ENCODE data around the gene LRRC1. TPM values are rescaled to one million over a fixed set of nuclear protein-coding genes. Genes with fewer than 3 reads are reported as not detected.

Gene LRRC1
- total and polyA plus RNA-seq, 2 of the 13 experiments (the other 11 are each of a cell fraction or from before 2014, with no cell fraction given) = 15.6 to 27.7 TPM

DNA sequence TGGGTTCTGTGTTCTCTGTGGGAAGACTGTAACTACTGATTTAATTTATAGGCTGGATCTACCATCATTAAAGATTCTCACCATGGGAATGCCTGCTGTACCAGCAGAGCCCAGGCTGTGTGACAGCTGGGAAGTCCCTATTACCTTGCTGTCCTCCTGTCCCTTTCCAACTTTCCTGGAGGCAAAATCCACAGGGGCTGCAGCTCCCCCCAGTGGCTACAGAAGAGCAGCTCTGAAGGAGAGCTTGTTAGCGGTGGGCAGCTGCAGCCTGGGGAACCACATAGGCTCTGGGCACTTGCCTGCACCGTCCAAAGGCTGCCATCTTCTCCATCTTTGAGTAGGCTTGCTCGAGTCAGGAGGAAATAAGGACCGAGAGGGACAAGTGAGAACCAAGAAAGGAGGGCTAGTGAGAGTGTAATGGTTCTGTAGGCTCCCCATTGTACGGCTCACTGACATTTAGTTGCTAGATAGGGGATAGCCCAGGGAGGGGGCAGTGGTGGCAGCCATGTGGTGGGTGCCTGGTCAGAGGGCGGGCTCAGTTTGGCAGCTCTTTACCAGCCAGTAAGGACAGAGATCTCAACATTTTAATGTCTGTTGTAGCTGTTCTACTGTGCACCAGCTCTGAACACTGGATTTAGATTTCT is 161.4 kb downstream of the LRRC1 start (continued):
- TF ChIP-seq SUZ12 (IDR thresholded peaks at IDR 0.05; ENCODE audit: low read depth, low read length) (no peak), RFX5 (IDR thresholded peaks at IDR 0.05; ENCODE audit: low read depth, low read length) (no peak), ZNF564 (CRISPR knock-in tag; IDR thresholded peaks at IDR 0.05) (no peak), ZNF644 (CRISPR knock-in tag; IDR thresholded peaks at IDR 0.05; ENCODE audit: low read depth) (peak; percentile 31; the same call in 1 of the 2 replicates), FOXA3 (CRISPR knock-in tag; IDR thresholded peaks at IDR 0.05) (peak; percentile 34; the same call in 1 of the 2 replicates), ZNF101 (CRISPR knock-in tag; IDR thresholded peaks at IDR 0.05; ENCODE audit: borderline replicate concordance, low read depth) (no peak), ZNF598 (CRISPR knock-in tag; IDR thresholded peaks at IDR 0.05; ENCODE audit: borderline replicate concordance) (peak; percentile 84; the same call in 1 of the 2 replicates), ZNF335 (CRISPR knock-in tag; IDR thresholded peaks at IDR 0.05) (0 out of 2 replicates have a peak, but pooled peaks have one; percentile 26), ZFP41 (CRISPR knock-in tag; IDR thresholded peaks at IDR 0.05; ENCODE audit: borderline replicate concordance) (no peak), POLR2A (IDR thresholded peaks at IDR 0.05; ENCODE audit: insufficient read depth in 1 of 2, low read depth in 2 of 2, low read length in 2 of 2) (no peak), IRF2 (CRISPR knock-in tag; IDR thresholded peaks at IDR 0.05) (peak; percentile 68), POLR2AphosphoS2 (IDR thresholded peaks at IDR 0.05; ENCODE audit: low read depth, low read length) (no peak), ZNF501 (CRISPR knock-in tag; IDR thresholded peaks at IDR 0.05) (peak; percentile 68; the same call in 1 of the 2 replicates), ZNF510 (CRISPR knock-in tag; IDR thresholded peaks at IDR 0.05; ENCODE audit: low read depth) (no peak), NCOR1 (IDR thresholded peaks at IDR 0.05; ENCODE audit: borderline replicate concordance, low read length) (no peak)
- TF ChIP-seq, protein P1, sequence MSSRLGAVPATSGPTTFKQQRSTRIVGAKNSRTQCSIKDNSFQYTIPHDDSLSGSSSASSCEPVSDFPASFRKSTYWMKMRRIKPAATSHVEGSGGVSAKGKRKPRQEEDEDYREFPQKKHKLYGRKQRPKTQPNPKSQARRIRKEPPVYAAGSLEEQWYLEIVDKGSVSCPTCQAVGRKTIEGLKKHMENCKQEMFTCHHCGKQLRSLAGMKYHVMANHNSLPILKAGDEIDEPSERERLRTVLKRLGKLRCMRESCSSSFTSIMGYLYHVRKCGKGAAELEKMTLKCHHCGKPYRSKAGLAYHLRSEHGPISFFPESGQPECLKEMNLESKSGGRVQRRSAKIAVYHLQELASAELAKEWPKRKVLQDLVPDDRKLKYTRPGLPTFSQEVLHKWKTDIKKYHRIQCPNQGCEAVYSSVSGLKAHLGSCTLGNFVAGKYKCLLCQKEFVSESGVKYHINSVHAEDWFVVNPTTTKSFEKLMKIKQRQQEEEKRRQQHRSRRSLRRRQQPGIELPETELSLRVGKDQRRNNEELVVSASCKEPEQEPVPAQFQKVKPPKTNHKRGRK (CRISPR knock-in tag; IDR thresholded peaks at IDR 0.05) = no peak
- TF ChIP-seq, protein P2, sequence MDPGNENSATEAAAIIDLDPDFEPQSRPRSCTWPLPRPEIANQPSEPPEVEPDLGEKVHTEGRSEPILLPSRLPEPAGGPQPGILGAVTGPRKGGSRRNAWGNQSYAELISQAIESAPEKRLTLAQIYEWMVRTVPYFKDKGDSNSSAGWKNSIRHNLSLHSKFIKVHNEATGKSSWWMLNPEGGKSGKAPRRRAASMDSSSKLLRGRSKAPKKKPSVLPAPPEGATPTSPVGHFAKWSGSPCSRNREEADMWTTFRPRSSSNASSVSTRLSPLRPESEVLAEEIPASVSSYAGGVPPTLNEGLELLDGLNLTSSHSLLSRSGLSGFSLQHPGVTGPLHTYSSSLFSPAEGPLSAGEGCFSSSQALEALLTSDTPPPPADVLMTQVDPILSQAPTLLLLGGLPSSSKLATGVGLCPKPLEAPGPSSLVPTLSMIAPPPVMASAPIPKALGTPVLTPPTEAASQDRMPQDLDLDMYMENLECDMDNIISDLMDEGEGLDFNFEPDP (CRISPR knock-in tag; conservative IDR thresholded peaks at IDR 0.05) = 0 out of 2 replicates have a peak, but pooled peaks have one; percentile 87
- TF ChIP-seq, protein P3, sequence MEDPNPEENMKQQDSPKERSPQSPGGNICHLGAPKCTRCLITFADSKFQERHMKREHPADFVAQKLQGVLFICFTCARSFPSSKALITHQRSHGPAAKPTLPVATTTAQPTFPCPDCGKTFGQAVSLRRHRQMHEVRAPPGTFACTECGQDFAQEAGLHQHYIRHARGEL (CRISPR knock-in tag; IDR thresholded peaks at IDR 0.05) = no peak
- TF ChIP-seq, protein P4, sequence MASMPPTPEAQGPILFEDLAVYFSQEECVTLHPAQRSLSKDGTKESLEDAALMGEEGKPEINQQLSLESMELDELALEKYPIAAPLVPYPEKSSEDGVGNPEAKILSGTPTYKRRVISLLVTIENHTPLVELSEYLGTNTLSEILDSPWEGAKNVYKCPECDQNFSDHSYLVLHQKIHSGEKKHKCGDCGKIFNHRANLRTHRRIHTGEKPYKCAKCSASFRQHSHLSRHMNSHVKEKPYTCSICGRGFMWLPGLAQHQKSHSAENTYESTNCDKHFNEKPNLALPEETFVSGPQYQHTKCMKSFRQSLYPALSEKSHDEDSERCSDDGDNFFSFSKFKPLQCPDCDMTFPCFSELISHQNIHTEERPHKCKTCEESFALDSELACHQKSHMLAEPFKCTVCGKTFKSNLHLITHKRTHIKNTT (CRISPR knock-in tag; IDR thresholded peaks at IDR 0.05) = no peak
- TF ChIP-seq, protein P5, sequence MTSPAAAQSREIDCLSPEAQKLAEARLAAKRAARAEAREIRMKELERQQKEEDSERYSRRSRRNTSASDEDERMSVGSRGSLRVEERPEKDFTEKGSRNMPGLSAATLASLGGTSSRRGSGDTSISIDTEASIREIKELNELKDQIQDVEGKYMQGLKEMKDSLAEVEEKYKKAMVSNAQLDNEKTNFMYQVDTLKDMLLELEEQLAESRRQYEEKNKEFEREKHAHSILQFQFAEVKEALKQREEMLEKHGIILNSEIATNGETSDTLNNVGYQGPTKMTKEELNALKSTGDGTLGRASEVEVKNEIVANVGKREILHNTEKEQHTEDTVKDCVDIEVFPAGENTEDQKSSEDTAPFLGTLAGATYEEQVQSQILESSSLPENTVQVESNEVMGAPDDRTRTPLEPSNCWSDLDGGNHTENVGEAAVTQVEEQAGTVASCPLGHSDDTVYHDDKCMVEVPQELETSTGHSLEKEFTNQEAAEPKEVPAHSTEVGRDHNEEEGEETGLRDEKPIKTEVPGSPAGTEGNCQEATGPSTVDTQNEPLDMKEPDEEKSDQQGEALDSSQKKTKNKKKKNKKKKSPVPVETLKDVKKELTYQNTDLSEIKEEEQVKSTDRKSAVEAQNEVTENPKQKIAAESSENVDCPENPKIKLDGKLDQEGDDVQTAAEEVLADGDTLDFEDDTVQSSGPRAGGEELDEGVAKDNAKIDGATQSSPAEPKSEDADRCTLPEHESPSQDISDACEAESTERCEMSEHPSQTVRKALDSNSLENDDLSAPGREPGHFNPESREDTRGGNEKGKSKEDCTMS (CRISPR knock-in tag; conservative IDR thresholded peaks at IDR 0.05) = no peak
- TF ChIP-seq, protein P6, sequence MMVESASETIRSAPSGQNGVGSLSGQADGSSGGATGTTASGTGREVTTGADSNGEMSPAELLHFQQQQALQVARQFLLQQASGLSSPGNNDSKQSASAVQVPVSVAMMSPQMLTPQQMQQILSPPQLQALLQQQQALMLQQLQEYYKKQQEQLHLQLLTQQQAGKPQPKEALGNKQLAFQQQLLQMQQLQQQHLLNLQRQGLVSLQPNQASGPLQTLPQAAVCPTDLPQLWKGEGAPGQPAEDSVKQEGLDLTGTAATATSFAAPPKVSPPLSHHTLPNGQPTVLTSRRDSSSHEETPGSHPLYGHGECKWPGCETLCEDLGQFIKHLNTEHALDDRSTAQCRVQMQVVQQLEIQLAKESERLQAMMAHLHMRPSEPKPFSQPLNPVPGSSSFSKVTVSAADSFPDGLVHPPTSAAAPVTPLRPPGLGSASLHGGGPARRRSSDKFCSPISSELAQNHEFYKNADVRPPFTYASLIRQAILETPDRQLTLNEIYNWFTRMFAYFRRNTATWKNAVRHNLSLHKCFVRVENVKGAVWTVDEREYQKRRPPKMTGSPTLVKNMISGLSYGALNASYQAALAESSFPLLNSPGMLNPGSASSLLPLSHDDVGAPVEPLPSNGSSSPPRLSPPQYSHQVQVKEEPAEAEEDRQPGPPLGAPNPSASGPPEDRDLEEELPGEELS (CRISPR knock-in tag; IDR thresholded peaks at IDR 0.05) = no peak

Data from HepG2 (cell line).